ENCODE data around the gene FBXO46.
"Not testable (repeated sequence)": the region's sequence is repeated elsewhere in the genome, so short reads cannot be mapped to it uniquely, and the experiment has no call there.

FBXO46 gene

DNA sequence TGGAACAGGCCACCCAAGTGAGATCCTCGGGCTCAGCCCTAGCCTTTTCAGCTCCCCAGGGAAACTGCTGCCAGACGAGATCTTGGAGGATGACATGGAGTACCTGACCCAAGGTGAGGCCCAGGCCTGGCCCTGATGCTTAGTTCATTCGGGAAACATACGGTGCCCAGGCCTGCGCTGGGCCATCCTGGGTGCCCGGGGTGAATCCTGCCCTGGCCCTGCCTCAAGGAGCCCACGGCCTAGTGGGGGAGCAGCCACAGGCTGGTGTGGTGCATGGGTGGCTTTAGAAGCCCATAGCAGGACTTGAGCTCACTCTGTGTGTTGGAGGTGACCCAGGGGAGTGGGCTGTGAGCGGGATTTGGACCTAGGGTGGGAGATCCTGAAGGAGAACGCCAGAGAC is 28.2 kb upstream of the FBXO46 start:
- DNase-seq (ENCODE audit: low read depth): no peak
- H3K4me3 ChIP-seq (ENCODE audit: low read length): no peak overlapping the region
- TF ChIP-seq, protein P1, sequence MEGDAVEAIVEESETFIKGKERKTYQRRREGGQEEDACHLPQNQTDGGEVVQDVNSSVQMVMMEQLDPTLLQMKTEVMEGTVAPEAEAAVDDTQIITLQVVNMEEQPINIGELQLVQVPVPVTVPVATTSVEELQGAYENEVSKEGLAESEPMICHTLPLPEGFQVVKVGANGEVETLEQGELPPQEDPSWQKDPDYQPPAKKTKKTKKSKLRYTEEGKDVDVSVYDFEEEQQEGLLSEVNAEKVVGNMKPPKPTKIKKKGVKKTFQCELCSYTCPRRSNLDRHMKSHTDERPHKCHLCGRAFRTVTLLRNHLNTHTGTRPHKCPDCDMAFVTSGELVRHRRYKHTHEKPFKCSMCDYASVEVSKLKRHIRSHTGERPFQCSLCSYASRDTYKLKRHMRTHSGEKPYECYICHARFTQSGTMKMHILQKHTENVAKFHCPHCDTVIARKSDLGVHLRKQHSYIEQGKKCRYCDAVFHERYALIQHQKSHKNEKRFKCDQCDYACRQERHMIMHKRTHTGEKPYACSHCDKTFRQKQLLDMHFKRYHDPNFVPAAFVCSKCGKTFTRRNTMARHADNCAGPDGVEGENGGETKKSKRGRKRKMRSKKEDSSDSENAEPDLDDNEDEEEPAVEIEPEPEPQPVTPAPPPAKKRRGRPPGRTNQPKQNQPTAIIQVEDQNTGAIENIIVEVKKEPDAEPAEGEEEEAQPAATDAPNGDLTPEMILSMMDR (IDR thresholded peaks at IDR 0.05; ENCODE audit: insufficient read depth, low read depth, low read length, missing control alignments): no peak

- peak; percentile 43 for DNase-seq (ENCODE audit: low read depth)
- TF ChIP-seq, protein P1 (IDR thresholded peaks at IDR 0.05; ENCODE audit: insufficient read depth, low read depth, low read length, missing control alignments): no peak
- H3K4me3 ChIP-seq (ENCODE audit: low read length): no peak overlapping the region
These were observed 27.0 kb upstream of the FBXO46 start for GRCh38 chr19:45757695-45758094.

GRCh38 chr19:45754323-45754722 is 23.6 kb upstream of the FBXO46 start:
- TF ChIP-seq, protein P1 (IDR thresholded peaks at IDR 0.05; ENCODE audit: insufficient read depth, low read depth, low read length, missing control alignments): no peak
- no peak overlapping the region for H3K4me3 ChIP-seq (ENCODE audit: low read length)
- no peak for DNase-seq (ENCODE audit: low read depth)

DNA sequence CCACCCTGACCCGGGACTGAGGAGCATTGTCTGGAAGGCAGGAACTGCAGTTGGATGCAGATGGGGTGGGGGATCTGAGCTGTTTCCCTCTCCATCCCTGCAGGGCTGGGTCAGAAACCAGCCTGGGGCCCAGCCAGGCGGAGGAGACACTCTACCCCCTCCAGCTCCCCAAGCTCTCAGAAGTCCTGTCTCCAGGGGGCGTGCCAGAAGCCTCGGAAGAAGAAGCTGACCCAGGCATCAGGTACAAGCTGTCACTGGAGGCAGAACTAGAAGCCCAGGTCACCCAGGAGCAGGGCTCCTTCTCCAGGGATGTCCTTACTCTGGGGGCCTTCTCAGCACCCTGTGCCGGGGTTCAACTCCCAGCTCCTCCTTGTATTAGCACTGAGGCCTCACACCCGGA is 22.9 kb upstream of the FBXO46 start:
- TF ChIP-seq, protein P1 (IDR thresholded peaks at IDR 0.05; ENCODE audit: insufficient read depth, low read depth, low read length, missing control alignments): no peak
- DNase-seq (ENCODE audit: low read depth): no peak
- no peak overlapping the region for H3K4me3 ChIP-seq (ENCODE audit: low read length)

DNA sequence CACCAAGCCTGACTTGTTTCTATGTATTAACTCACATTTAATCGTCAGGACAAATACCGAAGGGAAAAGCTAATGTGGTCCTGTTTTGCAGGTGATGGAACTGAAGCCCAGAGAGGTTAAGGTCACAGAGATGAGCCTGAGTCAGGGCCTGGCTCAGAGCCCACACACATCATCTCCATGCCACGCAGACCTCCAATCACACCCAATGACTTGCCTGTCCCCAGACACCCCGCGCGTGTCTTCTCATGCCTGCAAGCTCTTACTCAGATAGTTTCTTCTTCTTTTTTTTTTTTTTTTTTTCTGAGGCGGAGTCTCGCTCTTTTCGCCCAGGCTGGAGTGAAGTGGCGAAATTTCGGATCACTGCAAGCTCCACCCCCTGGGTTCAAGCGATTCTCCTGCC is 21.9 kb upstream of the FBXO46 start:
- TF ChIP-seq, protein P1 (IDR thresholded peaks at IDR 0.05; ENCODE audit: insufficient read depth, low read depth, low read length, missing control alignments): no peak
- no peak overlapping the region for H3K4me3 ChIP-seq (ENCODE audit: low read length)
- DNase-seq (ENCODE audit: low read depth): peak; percentile 99

- not testable (repeated sequence) for H3K4me3 ChIP-seq (ENCODE audit: low read length); DNase-seq (ENCODE audit: low read depth)
These were observed 20.8 kb upstream of the FBXO46 start for GRCh38 chr19:45751483-45751882.

GRCh38 chr19:45747513-45747912 is 16.8 kb upstream of the FBXO46 start:
- no peak overlapping the region for H3K4me3 ChIP-seq (ENCODE audit: low read length)
- DNase-seq (ENCODE audit: low read depth): no peak
- TF ChIP-seq, protein P1 (IDR thresholded peaks at IDR 0.05; ENCODE audit: insufficient read depth, low read depth, low read length, missing control alignments): no peak

DNA sequence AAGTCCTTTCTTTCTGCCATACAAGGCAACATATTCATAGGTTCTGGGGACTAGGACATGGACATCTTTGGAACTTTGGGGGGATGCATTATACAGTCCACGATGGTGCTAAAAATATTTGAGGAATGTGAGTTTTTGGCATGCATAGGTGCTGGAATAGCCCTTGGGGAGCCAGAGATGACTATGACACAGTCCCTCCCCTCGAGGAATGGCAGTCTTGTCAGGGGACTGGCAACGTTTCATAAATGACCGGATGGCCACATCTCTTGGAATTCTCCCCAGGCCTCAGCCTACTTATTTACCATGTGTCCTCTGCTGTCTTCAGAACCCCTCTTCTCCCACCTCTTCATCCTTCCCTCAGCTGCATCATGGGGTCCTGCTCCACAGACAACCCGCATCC is 16.2 kb upstream of the FBXO46 start:
- DNase-seq (ENCODE audit: low read depth): no peak
- TF ChIP-seq, protein P1 (IDR thresholded peaks at IDR 0.05; ENCODE audit: insufficient read depth, low read depth, low read length, missing control alignments): no peak
- no peak overlapping the region for H3K4me3 ChIP-seq (ENCODE audit: low read length)

Data from epithelial cell of esophagus (primary cell).